GM19395 (cell line): Measurements from ENCODE around the gene MGP.

Source experiments
- ATAC-seq: cut with Tn5 transposase; IDR thresholded peaks from one replicate; pipeline ENCODE4 v1.9.1; 2021; ENCODE audit warnings: mild to moderate bottlenecking, moderate library complexity; ENCODE audit not compliant: unreplicated experiment

MGP gene

DNA sequence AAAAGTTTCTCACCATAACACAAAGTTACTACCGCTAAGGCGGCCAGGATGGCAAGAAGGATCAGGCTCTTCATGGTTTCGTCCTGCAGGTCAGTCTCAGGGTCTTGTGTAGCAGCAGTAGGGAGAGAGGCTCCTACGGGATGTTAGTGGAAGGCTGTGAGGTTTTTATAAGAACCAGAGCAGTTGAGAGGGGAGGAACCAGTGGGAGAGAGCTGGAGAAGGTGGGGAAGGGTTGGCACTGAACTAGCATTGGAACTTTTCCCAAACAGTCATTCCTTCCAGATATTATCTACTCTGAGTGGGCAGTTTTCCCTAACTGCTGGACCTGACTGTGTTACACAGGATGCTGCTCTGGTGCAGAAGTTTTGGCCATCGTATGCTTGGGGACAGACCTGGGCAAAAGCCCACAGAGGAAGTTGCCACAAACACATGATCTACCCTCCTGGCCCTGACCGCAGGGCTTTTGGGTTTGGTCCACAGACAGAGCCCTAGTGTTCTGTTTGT, at the start of gene MGP:
Gene MGP (minus strand): TSS at position 137 of the 504 bp plus-strand sequence. CDS start 63 bp downstream, at position 74.
- no peak for ATAC-seq

DNA sequence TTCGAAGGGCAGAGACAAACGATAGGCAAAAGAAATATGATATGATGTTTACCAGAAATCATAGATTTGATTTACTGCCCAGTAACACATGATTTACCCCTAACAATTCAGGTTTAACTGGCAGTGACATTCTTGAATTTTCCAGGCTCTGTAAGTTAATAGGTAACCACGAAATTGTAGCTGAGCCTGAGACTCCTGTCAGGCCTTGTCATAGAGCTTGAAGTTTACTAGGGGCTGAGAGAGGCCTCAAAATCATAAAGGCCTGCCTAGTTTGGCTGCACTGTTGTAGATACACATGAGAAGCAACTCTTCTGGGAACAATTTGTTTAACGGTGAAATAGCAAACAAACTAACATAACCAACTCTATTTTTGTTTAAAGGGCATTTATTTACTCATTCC, 49.4 kb upstream of the MGP start:
- ATAC-seq: no peak

DNA sequence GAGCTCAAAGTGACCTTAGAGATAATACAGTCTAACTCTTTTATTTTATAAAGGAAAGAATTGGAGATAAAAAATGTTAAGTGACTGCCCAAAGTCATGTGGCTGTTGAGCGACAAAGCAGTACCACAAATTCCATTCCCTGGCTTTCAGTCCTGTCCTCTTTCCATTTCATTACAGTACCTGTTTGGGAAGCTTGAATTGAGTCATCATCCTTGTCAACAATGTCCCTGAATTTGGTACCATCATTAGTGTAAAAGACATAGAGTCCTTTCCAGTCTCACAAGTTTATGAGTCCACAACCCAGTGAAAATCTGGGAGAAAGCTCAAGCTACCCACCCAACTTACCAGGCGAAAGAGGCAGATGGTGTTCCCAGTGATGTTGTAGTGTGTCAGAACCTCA, 48.9 kb upstream of the MGP start:
- ATAC-seq: no peak

DNA sequence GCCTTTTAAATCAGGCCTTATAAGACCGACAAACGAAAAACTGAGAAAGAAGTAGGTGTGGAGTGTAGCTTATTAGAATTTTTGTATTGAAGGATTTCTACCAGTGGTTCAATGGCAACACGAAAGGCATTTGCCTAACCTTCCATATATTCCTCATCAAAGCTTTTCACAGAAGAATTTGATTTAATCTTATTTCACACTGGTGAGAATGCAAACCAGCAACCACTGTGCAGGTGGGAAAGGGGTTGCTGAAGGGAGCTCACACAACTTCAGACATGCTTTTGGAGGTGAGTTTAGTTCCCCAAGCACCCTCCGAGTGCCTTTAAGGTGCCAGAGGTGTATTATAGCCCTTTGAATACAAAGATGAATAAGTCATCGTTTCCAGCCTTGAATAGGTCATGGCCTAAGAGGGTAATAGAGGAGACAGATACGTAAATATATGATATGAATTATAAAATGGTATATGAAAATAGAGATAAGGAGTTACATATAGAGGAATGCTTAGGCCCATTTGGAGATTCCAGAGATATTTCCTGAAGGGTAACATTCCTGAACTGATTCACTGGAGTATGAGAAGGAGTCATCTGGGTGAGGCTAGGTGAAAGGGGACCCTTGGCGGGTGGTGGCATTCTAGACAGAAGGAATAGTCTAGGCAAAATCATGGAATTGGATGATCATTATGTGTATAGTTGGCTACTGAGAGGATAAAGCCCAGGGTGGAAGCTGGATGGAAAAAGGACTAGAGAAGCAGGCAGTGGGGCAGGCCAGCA, 46.3 kb upstream of the MGP start:
- no peak for ATAC-seq

DNA sequence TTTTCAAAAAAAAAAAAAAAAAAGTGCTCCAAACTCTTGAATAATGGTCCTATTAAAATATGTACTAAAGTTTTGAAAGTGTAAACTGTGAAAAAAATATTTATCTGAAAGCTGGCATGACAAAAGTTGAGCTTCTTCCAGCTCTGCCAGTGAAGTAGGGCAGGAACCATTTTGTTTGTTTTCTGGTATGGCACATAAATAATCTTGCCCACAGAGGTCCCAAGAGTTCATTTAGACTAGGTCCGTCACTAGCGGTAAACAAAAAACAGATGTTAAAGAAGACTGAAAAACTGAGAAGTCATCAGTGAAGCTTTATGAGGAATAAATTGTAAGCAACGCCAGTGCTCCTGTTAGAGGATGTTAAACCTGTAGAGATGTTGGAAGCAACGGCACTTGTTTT, 45.7 kb upstream of the MGP start:
- no peak for ATAC-seq

DNA sequence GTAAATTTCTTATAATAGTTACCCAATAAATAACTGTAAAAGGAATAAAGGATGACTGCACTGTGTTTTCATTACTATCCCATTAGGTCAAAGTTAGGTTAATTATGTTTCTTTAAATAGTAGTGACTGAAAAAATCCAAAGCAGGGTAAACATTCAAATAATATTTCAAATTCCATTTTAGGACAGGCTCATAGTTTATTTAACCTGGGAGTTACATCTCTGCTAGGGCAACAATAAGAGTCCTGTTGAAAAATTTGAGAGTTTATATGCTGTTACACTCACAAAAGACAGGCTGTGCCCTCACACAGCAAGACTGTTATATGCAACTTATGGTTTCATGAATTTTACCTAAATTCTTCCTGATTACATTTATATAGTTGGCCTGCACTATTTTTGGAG, 44.6 kb upstream of the MGP start:
- ATAC-seq: no peak

DNA sequence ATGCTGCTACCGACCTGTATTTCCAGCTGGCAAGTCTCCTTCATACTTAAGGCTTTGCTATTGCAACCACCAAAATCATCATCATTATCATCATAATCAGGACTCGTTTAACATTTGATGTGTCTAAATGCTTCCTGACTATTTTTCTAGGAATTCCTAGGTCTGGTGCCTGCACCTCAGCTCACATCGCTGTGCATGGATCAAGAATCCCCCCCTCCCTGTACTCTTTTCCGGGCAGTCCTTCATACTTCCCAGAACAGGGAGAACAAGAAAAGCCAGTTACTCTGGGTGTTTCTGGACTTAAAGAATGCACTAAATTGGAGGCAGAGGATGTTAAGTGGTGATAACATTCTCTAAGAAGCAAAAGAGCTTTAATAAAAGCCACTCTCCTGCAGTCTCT, 43.3 kb upstream of the MGP start:
- no peak for ATAC-seq

DNA sequence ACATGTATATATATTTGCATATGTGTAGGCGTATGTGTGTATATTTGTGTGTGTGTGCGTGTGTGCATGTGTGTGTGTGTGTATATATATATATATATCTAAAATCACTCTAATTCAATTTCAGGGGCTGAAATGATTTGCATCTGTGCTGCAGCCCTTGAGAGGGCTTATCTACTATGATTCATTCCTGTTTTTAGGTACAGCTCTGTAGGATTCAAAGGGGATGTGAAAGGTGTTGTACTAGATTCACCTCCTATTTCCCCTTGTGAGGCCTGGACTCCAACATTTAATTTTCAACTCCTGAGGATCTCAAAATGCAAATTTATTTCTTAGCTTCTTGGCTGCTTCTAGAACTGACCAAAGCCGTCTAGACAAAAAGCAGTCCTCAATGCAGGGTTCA, 41.6 kb upstream of the MGP start:
- ATAC-seq: no peak

DNA sequence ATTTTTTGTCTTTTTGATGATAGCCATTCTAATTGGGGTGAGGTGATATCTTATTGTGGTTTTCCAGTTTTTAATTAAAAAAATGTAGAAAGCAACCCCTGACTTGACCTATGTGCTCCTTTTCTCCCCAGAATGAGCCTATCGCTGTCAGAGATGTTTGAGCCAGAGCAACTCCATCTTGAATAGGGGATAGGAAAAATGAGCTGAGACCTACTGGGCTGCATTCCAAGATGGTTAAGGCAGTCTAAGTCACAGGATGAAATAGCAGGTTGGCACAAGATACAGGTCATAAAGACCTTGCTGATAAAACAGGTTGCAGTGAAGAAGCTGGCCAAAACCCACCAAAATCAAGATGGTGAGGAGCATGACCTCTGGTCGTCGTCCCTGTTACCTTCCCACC, 38.9 kb upstream of the MGP start:
- ATAC-seq: no peak

DNA sequence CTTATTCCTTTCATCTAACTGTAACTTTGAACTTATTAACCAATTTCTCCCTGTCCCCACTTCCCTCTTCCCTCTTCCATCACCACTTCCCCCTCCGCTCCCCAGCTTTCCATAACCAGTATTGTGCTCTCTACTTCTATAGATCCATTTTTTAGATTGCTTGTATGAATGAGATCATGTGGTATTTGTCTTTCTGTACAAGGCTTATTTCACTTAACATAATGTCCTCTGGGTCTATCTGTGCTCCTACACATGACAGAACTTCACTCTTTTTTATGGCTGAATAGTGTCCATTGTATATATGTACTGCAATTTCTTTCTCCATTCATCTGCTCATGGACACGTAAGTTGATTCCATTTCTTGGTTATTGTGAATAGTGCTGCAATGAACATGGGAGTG, 38.3 kb upstream of the MGP start:
- no peak for ATAC-seq

DNA sequence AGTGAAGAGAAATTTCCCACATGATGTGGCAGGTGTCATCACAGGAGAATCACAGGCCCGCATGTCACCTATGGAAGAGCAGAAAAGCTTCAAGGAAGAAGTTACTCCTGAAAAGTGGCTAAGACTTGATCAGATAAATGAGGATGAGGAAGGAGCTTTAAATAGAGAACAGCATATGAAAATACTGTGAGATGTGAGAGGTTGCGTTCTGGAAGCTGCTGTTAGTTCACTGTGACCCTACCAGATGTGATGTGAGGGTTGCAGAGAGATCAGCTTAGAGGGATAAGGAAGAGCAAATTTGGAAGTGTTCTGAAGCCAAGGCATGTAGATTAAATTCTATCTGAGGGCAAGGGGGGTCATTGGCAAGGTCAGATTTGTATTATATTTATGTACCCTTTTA, 35.6 kb upstream of the MGP start:
- no peak for ATAC-seq

DNA sequence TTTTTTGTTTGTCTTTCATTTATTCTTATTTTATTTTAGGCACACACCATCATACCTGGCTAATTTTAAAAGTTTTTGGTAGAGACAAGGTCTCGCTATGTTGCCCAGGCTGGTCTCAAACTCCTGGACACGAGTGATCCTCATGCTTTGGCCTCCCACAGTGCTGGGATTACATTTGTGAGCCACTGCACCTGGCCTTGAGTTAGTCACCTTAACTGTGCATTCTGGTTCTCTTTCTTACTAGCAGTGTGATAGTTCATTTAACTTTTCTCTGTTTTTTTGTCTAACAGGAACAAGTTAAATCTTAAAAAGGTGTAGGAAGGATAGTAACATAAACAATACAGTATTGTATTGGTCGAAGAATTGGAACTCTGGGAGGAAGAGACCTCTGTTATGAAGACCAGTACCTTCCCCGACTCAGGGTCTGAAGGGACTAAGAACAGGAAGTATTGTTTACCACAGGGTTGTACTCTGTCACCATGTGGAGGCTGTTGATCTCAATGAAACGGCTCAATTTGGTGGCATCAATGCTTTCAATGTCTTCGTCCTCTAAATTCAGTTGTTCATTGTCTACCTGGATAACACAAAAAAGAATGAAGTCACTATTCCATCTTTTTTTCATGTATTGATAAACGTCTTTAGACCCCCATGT, 34.9 kb upstream of the MGP start:
- no peak for ATAC-seq

DNA sequence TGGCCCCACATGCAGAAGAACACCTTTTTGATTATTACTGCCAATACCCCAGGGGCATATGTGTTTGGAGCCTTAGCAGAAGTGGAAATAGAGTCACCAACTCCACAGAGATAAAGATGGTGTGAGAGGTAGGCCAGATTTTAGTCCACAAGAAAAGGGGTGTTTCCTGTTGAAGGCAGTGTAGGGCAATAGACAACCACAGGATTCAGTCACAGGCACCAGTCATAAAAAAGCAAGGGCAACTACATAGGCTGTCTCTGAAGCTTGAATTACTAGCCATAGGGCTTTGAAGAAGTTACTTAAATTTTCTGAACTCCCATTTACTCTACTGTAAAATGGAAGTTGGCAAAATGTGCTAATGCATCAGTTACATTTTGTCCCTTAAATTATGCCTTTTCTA, 33.8 kb upstream of the MGP start:
- ATAC-seq: no peak

DNA sequence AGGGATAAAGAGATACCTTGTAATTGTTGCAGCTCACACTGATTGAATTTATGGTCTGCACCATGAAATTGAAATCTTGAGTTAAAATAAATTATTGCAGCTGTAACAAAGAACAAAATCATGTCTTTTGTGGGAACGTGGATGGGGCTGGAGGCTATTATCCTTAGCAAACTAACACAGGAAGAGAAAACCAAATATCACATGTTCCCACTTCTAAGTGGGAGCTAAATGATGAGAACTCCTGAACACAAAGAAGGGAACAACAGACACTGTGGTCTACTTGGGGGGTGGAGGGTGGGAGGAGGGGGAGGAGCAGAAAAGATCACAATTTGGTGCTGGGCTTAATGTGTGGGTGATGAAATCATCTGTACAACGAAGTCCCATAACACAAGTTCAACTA, 30.1 kb upstream of the MGP start:
- ATAC-seq: no peak

DNA sequence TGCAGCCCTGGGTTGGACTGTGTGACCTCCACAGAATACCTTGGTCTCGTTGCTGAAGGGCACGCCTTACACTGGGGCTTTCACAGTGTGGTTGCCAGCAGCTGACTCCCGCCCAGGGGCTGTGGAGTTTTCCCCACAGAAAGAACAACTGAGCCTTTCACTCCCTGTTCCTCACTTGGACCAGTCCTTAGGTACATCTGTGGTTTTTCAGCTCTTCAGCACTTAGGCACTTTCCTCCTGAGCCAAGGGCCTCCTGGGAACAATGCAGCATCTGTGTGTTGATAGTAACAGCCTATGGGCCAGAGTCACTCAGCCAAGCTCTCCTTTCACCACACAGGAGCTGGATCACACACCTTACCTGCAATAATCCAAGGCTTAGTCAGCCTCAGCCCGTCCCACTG, 27.7 kb upstream of the MGP start:
- no peak for ATAC-seq

DNA sequence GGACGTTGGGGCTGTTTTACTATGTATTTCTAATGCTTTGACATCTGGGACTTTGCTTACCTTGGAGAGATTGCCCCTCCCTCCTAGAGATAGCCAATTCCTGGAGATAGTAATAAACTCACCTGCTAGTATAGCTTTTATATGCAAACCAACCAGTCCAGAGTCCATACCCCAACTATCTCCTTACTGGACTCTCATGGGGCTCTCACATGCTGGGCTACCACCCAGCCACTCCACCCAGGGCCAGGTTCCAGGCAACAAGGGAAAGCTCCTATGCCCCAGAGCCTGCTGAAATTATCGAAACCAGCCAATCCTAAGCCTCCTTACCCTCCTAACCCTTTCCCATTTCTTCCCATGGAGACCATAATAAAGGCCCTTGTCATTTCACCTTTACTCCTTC, 25.5 kb upstream of the MGP start:
- no peak for ATAC-seq

DNA sequence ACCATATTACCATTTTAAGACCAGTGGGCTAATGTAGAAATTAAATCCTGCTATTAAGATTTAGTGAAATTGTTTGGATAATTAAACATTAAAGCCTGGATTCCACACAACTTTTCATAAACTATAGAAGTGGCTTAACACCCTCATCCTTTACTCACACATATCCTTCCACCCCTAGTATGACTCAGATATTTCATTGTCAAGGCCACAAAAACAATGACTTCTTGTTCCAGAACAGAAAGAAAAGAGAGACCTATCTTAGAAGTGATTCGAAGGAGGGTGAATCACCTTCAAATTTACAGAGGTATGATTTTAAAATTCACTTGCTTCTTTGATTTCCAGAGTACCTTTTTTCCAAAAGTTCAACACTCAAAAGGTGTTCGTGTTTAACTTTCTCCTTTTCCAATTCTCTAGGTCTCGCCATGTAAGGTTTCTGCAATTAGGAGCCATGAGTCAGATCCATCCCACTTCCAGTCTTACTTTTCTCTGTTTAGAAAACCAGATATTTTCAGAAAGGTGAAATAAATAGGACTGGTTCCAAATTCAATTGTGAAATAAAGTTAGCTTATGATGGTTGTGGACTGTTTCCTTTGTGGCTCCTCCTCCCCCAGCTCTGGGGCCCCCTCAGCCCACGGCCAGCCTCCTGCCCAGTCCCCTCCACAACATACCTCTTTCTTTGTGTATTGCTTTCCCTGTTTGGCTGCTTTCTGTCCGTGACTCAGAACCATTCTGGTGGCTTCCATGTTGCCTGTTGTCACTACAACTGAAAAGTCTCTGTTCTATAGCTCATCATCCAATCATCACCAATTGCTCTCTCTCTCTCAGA, 24.6 kb upstream of the MGP start:
- no peak for ATAC-seq

DNA sequence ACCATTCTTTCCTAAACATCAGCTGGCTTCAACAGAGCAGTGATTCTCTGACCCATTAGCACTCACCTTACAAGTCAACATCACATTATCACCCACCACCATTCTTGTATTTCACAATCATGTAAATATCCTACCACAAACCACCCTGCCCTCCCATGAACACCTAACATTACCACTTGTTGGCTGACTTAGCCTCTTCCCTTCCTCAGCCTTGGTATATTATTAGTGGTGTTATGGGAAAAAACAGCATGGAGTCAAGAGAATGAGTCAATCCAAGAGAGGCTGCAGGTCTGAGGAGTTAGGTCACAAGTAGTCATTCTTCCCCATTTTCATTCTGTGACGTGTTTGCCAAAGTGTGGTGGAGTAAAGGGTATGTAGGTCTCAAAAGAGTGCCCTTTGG, 22.3 kb upstream of the MGP start:
- ATAC-seq: no peak

DNA sequence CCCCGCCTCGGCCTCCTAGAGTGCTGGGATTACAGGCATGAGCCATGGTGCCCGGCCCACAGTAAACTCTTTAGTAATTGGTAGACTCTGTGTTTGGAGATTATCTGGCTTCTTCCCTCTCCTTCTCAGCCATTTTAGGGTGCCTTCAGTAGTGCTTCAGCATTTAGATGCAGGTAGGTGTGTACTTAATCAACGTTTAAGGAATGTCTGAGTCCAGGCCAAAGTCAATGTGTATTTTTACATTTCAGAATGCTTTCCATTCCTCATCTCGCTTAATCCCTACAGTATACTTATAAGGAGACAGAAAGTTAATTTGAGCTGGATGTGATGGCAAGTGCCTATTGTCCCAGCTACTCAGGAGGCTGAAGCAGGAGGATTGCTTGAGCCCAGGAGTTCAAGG, 20.5 kb upstream of the MGP start:
- ATAC-seq: no peak

DNA sequence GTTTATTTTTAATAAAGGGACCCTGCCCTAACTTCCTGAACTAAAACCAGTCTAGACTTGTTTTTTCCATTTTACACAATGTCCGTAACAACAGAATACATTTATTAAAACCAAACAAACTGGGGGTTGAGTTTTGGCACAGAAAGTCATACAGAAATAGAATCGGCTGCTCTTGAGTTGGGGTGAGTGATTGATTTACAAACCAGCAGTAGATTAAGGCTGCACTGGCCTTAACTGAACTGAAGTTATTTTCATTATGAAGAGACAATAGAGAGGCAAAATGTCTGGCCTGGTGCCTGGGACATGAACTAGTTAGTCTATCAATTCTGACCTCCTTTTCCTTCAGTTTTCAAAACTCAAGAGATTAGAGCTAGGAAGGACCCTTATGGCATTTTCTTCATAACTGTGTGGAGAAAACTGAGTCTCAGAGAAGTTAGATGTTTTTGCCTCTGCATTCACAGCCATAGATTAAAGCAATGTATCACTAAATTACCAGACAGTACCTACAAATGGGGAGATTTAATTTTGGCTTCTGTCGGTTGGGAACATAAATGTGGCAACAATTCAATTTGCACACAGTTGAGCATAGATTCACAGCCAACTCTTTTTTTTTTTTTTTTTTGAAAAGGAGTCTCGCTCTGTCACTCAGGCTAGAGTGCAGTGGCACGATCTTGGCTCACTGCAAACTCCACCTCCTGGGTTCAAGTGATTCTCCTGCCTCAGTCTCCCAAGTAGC, 19.8 kb upstream of the MGP start:
- ATAC-seq: no peak

DNA sequence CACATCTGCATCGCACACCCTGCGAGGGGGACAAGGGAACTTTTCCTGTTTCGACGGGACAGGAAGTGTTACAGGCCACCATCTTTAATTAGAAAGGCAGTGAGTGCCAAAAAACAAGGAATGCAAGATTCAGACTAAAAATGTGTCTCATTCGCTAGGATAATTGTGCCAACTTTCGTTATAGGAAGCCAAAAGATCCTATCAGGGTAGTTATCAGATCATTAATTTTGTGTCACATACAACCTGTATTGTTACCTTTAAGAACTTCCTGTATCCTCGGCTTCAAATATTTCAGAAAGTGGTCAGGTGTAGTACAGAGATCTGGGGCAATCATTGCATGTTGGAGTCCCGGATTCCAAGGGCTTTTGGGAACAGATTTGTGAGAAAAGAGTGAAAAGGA, 19.2 kb upstream of the MGP start:
- ATAC-seq: no peak
